Loucy (cell line): ENCODE measurements around the gene EDC3.

Experiments used
- H2AFZ ChIP-seq: fragments of 200-600 bp; sonication (generic); 2 replicates; pipeline ENCODE4 v1.6.0; 2016; ENCODE audit warnings: antibody characterized with exemption, mild to moderate bottlenecking, low read length, moderate library complexity
- H3F3A ChIP-seq: fragments of 200-600 bp; 2 replicates; pipeline ENCODE4 v1.6.0; 2016; ENCODE audit warnings: antibody characterized with exemption, low read depth, mild to moderate bottlenecking
- H3K27me3 ChIP-seq: fragments of 200-600 bp; sonication (generic); 2 replicates; pipeline ENCODE4 v1.6.1; 2014; ENCODE audit warnings: low read length, mild to moderate bottlenecking; ENCODE audit not compliant: insufficient read depth, poor library complexity, severe bottlenecking
- H3K36me3 ChIP-seq: fragments of 200-600 bp; sonication (generic); 2 replicates; pipeline ENCODE4 v1.6.1; 2016; ENCODE audit warnings: low read length; ENCODE audit not compliant: insufficient read depth
- H3K4me1 ChIP-seq: fragments of 200-600 bp; sonication (generic); 2 replicates; pipeline ENCODE4 v1.5.1; 2014; ENCODE audit warnings: low read length, mild to moderate bottlenecking; ENCODE audit not compliant: insufficient read depth, poor library complexity, severe bottlenecking
- H3K4me2 ChIP-seq: fragments of 200-600 bp; sonication (generic); 2 replicates; pipeline ENCODE4 v1.6.0; 2014; ENCODE audit warnings: antibody characterized with exemption, low read length, low read depth, mild to moderate bottlenecking; ENCODE audit not compliant: poor library complexity, severe bottlenecking
- H3K4me3 ChIP-seq: fragments of 200-600 bp; sonication (generic); 2 replicates; pipeline ENCODE4 v1.5.1; 2014; ENCODE audit warnings: low read length, mild to moderate bottlenecking, mixed read lengths; ENCODE audit not compliant: poor library complexity, severe bottlenecking
- H3K79me2 ChIP-seq: fragments of 200-600 bp; sonication (generic); 2 replicates; pipeline ENCODE4 v1.6.1; 2014; ENCODE audit warnings: low read length; ENCODE audit not compliant: insufficient read depth
- H3K9ac ChIP-seq: fragments of 200-600 bp; sonication (generic); 2 replicates; pipeline ENCODE4 v1.6.0; 2014; ENCODE audit warnings: mild to moderate bottlenecking, low read depth, low read length, moderate library complexity; ENCODE audit not compliant: poor library complexity, severe bottlenecking
- H3K9me2 ChIP-seq: fragments of 200-600 bp; sonication (generic); replicated peaks from 2 replicates; pipeline ENCODE4 v1.6.1; 2016; ENCODE audit warnings: low read depth, low read length, mixed read lengths
- H3K9me3 ChIP-seq: fragments of 200-600 bp; sonication (generic); 2 replicates; pipeline ENCODE4 v1.6.1; 2014; ENCODE audit warnings: mild to moderate bottlenecking, antibody characterized with exemption, low read length, low read depth; ENCODE audit not compliant: insufficient read depth
- H4K20me1 ChIP-seq: fragments of 200-600 bp; sonication (generic); 2 replicates; pipeline ENCODE4 v1.6.0; 2014; ENCODE audit warnings: antibody characterized with exemption, low read length, mild to moderate bottlenecking; ENCODE audit not compliant: insufficient read depth, poor library complexity, severe bottlenecking
- CTCF ChIP-seq: fragments of 200-600 bp; sonication (generic); conservative IDR thresholded peaks from 2 replicates; pipeline ENCODE4 v1.5.1; 2014; ENCODE audit warnings: mild to moderate bottlenecking, antibody characterized with exemption, low read length
- EZH2phosphoT487 ChIP-seq: fragments of 200-600 bp; IDR thresholded peaks from 2 replicates; pipeline ENCODE4 v1.6.1; 2018; ENCODE audit warnings: antibody characterized with exemption, mild to moderate bottlenecking, moderate library complexity, borderline replicate concordance

Gene EDC3

GRCh38 chr15:74676801-74677200 lies 19.0 kb downstream of the EDC3 start:
- no peak overlapping the region for H2AFZ ChIP-seq
- no peak overlapping the region for H3K9ac ChIP-seq
- peaks cover 29% of the 10 kb centered on the region for H3K36me3 ChIP-seq
- no peak overlapping the region for H3K4me2 ChIP-seq
- no peaks in the 10 kb centered on the region for H3K9me2 ChIP-seq
- no peaks in the 10 kb centered on the region for H3K9me3 ChIP-seq
- no peaks in the 10 kb centered on the region for H3F3A ChIP-seq
- H3K79me2 ChIP-seq: peaks cover 28% of the 10 kb centered on the region; the same call in 1 of the 2 replicates
- no peaks in the 10 kb centered on the region for H3K4me1 ChIP-seq
- no peaks in the 10 kb centered on the region for H3K27me3 ChIP-seq
- H4K20me1 ChIP-seq: peaks cover 6% of the 10 kb centered on the region
- TF ChIP-seq CTCF (no peak), EZH2phosphoT487 (no peak)
- no peak overlapping the region for H3K4me3 ChIP-seq

- H3K36me3 ChIP-seq: peaks cover 47% of the 10 kb centered on the region
Observed at GRCh38 chr15:74674161-74674560, 21.7 kb downstream of the EDC3 start.

GRCh38 chr15:74669627-74670026 lies 26.2 kb downstream of the EDC3 start:
- TF ChIP-seq CTCF (no peak), EZH2phosphoT487 (no peak)
- Histone ChIP-seq H3K36me3 (peaks cover 59% of the 10 kb centered on the region), H3K9me2 (no peaks in the 10 kb centered on the region)

More at GRCh38 chr15:74674161-74674560, 21.7 kb downstream of the EDC3 start:
- no peaks in the 10 kb centered on the region for H3F3A ChIP-seq
- H3K79me2 ChIP-seq: peaks cover 15% of the 10 kb centered on the region; the same call in 1 of the 2 replicates
- no peak overlapping the region for H2AFZ ChIP-seq
- no peaks in the 10 kb centered on the region for H3K27me3 ChIP-seq
- H3K9ac ChIP-seq: no peak overlapping the region
- H3K9me2 ChIP-seq: no peaks in the 10 kb centered on the region
- peaks cover 6% of the 10 kb centered on the region for H4K20me1 ChIP-seq
- H3K4me3 ChIP-seq: no peak overlapping the region
- H3K4me1 ChIP-seq: no peaks in the 10 kb centered on the region
- H3K4me2 ChIP-seq: no peak overlapping the region
- TF ChIP-seq CTCF: no peak
- no peak for TF ChIP-seq EZH2phosphoT487
- H3K9me3 ChIP-seq: no peaks in the 10 kb centered on the region

More at GRCh38 chr15:74669627-74670026, 26.2 kb downstream of the EDC3 start:
- Histone ChIP-seq H4K20me1 (no peaks in the 10 kb centered on the region), H3K9ac (no peak overlapping the region), H3K4me1 (no peaks in the 10 kb centered on the region), H3F3A (no peaks in the 10 kb centered on the region), H3K9me3 (no peaks in the 10 kb centered on the region), H2AFZ (no peak overlapping the region), H3K4me2 (no peak overlapping the region), H3K27me3 (no peaks in the 10 kb centered on the region), H3K4me3 (no peak overlapping the region), H3K79me2 (0 out of 2 replicates have a peak, but pooled peaks cover 4% of the 10 kb centered on the region)
